DMS153 treated with DMSO at 0.1 percent for 48 hours (cell line): ENCODE measurements around the gene ATG2A.
"Not testable (repeated sequence)": the region's sequence is repeated elsewhere in the genome, so short reads cannot be mapped to it uniquely, and the experiment has no call there.

ENCODE experiments used
- DNase-seq: peaks from one replicate; lab custom pipeline; 2025; ENCODE audit not compliant: unreplicated experiment; lab: John Stamatoyannopoulos, UW

Gene ATG2A

DNA sequence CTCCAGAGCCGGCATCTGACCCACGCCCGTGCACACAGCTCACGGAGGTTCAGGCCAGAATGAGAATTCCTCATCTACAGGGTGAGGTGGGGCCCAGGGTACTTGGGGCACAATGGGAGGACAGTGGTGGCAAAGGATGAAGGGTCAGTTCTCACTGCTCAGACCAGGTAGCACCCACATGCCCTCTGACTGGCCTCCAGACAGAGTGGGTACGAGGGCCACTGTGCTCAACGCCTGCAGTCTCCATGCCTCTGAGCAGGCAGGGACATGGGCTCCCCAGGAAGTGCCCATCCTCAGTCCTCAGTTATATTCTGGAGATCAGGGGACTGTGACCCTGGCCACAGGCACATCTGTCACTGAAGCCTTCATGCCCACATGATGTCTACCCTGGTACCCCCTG is 59.5 kb downstream of the ATG2A start:
- DNase-seq = no peak

DNA sequence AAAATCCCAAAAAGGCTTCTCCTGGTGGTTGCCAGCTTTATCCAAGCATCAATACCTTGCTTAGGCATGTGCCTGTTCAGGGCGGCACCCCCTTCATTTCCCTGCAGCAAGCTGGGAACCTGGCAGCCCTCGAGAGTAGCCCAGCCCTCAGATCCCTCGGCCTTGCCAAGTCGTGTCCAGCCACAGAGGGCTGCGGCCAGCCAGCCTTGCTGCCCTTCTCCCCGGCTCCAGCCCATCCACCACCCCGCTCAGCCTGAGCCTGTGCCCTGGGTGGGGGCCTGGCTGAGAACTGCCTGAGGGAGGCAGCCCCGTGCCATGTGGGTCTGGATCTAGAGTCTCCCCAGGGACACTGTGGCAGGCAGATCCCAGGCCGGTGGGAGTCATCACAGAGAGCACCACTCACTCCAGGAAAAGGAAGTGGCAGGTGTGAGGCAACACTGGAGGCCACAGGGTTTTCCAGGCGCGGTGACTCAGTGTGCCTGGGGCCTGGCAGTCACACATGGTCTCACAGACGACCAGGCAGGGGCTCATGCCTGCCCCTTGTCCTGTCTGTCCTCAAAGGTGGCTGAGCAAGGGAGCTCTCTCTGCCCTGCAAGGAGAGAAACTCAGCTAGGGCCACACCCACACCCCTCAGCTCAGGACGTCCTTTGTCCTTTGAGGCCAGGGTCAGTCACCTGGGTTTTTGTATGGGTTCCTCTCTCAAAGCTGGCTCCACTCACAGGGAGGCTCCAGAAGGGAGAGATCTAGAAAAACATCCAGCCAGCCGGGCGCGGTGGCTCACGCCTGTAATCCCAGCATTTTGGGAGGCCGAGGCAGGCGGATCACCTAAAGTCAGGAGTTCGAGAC is 60.4 kb downstream of the ATG2A start:
- DNase-seq = no peak

DNA sequence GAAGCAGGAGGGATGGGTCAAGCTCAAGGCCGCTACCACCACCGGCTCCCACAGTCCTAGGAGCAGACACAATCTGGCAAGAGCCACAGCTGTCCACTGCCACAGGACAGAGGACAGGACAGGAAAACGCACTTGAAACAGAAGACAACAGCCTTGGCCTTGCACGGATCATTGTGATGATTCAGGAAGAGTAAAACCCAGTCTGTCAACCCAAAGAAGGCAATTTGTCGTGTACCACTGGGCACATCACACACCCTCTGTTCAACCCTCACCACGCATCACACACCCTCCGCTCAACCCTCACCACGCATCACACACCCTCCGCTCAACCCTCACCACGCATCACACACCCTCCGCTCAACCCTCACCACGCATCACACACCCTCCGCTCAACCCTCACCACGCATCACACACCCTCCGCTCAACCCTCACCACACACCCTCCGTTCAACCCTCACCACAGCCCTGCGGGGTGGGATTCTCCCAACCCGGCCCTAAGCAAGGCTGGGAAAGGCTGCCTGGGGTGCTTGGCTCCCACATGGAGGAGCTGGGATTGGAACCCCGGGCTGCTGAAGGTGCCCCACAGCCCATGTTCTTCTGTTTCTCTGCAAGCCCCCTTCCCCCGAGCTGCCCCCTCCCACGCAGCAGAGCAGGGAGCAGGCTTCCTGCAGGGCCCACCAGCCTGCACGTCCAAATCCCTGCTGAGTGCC is 61.3 kb downstream of the ATG2A start:
- DNase-seq = no peak

DNA sequence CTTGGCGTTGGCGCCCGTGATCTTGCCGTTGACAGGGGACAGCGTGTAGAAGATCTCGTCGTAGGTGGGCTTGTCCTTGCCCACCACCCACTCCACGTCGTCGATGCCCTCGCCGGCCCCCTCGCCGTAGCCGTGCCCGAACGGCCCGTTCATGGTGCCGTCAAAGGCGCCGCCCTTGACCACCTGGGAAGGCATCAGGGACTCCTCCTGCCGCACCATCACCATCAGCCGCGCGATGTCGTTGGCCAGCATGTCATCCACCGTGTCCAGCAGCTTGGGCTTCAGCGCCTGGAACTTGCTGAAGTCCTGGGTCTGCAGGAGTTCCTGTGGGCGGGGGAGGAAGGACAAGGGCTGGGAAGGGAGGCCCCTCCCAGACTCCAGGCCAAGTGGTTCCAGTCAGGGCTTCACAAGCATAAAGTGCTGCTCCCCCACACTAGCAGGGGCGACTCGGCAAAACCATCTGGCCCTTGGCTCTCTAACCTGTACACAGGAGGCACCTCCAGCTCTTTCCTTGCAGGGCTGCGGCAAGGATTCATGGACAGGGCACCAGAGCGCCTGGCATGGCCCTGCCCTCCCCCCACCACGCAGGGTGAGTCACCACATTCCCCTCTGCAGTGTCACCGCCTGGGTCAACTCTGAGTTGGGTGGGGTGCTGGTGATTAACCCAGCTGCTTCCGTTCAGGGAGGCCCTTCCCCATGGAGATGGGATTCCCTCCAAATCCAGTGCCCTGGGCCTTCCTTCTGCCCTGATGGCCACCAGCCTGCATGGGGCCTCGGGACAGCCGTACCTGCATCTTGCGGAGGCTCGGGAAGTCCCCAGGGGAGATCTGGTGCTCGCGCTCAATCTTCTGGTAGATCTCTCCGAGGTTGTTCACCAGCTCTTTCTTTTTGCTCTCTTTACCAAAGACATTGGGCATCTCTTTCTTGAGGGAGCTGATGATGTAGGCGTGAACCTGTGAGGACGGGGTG is 62.2 kb downstream of the ATG2A start:
- DNase-seq = no peak

DNA sequence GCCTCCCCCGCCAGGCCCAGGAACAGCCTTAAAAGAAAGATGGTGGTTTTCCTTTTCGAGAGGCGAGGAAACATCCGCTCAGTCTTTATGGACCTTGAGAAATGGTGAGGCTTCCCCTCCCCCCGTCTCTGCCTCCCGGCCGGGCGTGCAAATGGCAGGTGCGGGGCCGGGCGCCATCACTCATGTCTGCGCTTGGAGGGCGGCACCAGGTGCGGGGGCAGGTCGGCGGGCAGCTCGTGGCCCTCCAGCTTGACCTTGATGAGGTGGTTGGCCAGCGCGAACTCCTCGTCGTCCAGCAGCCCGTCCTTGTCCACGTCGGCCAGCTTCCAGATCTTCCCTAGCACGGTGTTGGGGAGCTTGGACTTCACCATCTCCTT is 62.9 kb downstream of the ATG2A start:
- no peak for DNase-seq

DNA sequence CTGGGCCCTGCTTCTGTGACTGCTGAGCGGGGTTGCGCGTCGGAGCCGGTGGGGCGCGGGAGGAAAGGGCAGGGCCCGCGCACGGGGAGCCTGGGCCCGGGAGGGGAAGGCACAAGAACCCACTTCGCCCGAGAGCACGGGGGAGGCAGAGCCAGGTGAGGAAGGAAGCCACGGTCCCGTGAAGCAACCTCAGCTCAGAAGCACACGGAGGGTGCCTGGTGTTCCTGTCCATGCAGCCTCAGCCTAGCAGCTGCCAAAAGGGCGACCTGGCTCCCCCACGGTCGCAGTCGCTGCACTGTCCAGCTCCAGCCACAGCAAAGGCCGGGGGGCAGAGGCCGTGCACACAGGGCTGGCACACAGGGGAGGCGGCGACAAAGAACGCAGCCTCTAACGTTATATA is 63.3 kb downstream of the ATG2A start:
- DNase-seq = no peak

DNA sequence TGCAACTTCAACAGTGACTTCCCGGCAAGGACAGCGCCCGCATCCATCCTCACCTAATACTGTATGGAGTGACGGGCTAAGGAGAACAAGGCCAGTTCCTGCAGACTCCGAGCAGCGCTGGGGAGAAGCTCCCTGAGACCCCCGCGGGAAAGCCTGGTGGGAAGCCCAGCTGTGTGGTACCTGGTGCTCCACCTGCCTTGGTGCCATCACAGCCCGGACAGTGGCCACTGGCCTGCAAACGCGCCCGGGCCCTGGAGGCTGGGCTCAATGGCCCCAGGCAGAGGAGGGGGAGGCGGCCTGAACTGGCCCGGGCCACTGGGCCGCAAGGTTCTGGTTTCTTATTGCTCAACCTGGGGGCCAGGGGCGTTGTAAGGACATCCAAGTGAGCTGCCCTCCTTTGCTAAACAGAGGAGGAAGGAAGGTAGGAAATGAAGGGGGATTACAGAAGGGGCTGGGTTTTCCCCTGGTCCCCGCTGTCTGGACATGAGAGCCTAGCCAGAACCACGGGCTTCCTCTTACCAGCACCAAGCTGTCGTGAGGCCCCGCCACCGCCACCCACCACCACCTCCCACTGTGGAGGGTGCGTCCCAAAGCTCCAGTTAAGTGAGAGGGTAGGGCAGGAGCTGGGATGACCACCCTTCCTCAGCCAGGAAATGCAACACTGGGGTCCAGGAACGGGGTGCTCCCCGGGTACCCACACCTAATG is 64.1 kb downstream of the ATG2A start:
- no peak for DNase-seq

DNA sequence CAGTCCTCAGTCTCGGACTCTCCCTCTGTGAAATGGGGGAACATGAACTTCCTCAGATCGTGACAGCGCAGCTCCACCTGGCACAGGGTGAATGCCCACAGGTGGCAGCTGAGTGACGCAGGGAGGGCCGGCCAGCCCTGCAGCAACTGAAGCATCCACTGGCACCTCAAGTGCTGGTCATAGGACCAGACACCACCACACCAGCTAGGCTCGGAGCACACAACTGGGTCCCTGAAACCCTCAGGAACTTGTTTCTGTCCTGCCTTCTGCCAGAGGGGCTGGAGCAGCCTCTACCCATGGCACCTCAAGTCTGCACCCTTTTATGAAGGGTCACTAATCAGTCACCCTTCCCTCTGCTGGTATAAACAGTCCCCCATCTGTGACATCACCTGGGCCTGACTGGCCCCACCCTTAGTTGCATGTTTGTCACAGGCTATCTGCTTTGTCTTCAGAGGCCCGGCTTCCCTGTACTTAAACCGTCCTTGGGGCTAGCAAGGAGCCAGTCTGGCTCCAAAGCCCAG is 65.1 kb downstream of the ATG2A start:
- no peak for DNase-seq

DNA sequence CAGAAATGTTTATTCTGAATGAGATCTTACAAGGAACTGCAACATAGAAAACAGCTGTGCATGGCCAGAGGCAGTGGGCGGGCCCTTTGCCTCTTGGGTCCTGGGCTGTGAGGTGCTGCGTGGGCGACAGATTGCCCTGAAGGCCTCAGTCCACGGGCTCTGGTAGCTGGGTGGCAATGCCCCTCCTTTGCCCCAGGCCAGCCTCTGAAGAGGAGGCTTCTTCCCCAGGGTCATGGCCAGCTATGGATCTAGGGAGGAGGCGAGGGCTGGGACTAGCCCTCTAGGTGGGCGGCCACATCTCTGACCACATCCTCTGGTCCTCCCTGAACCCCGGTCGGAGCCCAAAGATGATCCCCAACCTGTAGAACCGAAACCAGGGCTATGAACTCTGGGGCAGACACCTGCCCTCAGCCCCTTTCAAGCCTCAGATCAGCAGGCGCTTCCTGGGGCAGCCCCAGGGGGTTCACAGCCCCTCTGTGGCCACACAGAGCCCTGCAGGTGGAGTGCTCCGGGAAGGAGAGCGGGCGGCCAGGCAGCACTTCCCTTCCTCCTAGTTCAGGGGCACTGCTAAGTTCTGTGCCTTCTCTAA is 65.9 kb downstream of the ATG2A start:
- no peak for DNase-seq

DNA sequence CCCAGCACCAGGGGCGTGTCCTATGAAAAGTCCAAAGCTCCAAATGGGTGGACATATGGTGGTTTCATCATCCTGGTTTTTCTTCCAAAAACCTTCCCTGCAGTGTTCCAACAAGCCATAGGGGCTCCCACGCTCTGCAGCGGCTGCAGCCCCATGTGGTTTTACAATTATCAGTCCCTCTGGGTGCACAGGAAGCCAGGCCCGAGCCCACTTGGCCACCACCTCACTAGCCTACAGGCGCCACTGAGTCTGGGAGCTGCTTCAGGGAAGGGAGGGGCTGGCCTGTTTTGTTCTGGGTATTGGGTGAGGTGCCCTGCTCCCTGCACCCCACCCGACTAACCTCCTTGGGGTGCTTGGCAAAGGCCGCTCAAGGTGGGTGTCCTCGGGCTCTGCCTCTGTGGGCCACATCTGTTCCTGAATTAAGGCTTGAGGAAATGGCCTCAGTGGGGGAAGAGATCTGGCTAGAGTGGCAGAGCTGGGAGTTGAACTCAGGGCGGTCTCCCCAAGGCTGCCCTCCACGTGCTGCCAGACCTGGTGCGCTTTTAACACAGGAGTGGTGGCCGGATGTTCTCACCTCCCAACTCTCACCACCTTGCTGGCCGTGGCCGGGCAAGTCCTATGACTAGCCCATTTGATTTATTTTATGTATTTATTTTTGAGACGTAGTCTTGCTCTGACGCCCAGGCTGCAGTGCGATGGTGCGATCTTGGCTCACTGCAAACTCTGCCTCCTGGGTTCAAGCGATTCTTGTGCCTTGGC is 67.2 kb downstream of the ATG2A start:
- DNase-seq = no peak

DNA sequence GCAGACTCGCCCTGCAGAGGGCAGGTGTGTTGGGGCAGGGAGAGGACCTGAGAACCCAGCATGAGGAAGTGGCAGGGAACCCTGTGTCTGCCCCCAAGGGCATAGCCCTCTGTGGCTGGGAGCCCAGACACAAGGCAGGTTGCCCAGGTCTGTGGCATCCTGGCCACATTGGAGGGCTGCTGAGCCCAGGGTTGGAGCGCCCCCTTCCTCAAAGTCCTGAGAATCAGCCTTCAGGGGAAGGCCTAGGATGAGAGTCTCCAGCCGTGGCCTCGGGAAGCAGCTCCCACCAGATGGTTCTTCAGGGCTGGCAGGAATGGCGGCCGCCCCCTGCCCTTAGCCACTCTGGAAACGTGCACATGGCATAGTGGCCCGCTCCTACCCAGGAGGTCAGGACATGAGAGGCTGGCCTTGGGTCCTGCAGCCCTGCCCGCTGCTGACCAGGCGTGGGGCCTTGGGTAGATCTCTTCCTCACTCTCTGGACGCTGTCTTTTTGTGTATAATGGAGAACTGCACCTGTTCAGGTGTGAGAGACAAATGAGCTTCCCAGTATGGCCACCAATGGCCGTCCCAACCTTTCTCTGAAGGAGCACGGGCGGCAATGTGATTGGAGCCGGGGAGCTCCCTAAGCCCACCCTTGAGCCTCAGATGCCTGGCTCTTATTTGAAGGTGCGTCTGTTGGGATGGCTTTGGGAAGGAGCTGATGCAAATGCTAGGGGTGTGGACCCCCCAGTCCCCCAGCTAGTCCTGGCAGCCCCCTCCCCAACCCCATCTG is 68.0 kb downstream of the ATG2A start:
- no peak for DNase-seq

DNA sequence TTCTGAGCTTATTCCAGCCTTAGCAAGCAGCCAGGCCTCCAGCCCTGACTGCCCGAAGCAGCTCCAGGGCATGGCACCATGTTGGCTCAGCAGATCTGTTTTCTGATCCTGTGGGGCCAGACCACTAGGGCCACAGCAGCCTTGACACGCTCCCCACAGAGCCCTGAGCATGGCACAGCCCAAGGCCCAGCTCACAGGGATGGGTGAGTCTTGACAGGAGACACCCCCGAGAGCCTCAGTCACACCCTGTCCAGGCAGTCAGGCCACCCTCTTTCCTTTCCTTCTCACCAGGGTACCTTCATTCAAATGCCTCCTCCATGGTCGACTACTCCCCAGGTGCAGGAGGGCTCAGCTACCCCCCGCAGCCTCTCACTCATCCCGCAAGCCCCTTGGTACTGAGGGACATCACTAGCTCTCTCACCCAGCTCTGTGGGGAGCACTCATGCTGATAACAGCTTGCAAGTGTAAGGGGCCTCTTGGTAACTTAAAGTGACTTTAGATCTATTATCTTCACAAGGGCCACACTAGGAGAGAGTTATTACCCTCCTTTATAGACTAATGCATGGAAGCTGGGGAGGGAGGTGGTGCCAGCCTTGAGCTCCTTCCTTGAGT is 68.7 kb downstream of the ATG2A start:
- DNase-seq = no peak

DNA sequence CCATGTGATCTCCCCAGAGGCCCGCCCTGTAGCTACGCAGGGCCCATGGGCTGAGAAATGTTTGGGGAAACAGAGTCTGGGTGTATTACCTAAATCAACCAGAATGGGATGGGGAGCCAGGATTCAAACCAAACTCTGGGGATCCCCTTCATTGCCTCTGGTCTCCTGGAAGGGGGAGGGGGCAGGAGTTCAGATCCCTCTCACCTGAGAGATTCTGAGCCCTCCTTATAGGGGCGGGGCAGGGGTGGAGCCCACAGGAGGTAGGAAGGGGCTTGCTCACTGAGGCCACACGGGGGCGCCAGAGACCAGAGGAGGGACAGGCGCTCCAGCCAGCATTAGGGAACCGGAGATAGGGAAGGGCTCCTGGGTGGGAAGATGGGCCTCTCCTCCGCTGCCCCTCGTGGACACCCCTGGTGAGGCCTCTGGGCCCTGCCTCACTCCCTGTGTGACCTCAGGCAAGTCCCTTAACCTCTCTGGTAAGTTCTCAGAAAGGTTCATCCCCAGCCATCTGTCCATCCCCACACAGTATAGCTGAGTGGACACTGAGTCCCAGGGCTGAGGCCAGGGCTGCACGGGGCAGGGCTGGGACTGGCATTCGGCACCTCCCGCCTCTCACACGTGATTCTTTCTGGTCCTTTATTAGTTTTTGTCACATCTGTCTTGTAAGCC is 69.9 kb downstream of the ATG2A start:
- peak; percentile 95 for DNase-seq

DNA sequence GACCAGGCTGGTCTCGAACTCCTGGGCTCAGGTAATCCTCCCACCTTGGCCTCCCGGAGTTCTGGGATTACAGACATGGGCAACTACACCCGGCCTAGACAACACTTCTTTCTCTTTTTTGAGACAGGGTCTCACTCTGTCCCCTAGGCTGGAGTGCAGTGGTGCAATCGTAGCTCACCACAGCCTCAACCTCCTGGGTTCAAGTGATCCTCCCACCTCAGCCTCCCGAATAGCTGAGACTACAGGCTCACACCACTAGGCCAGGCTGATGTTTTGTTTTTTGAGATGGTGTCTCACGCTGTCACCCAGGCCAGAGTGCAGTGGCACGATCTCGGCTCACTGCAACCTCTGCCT is 71.3 kb downstream of the ATG2A start:
- not testable (repeated sequence) for DNase-seq

DNA sequence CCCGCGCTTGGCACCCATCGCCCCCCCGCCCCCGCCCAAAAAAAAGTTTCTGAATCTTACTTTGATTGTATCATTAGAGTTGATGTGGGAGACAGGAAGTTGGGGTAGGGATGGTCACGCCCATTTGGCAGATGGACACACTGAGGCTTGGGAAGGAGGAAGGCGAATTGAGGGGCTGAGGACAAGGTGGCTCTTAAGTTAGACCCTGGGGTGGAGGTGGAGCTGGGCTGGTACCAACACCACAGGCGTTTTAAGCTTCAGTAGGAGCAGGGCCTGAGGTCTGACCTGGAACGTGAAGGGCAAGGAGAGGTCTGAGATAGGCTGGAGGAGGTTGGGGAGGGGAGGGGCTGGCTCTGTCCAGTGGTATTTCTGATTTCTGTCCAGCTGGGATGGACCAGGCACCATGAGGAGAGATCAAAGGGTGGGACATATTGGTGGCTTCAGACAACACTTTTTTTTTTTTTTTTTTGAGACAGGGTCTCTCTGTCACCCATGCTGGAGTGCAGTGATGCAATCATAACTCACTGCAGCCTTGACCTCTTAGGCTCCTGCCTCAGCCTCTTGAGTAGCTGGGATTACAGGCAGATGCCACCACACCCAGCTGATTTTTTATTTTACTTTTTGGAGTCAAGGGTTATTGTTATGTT is 71.8 kb downstream of the ATG2A start:
- DNase-seq = no peak
